GM04503 (cell line): Measurements from ENCODE around the gene MYOF.

ENCODE experiments used
- DNase-seq: peaks from one replicate; pipeline ENCODE4 v3.0.0-alpha.2; 2012; ENCODE audit warnings: low read depth

MYOF gene

DNA sequence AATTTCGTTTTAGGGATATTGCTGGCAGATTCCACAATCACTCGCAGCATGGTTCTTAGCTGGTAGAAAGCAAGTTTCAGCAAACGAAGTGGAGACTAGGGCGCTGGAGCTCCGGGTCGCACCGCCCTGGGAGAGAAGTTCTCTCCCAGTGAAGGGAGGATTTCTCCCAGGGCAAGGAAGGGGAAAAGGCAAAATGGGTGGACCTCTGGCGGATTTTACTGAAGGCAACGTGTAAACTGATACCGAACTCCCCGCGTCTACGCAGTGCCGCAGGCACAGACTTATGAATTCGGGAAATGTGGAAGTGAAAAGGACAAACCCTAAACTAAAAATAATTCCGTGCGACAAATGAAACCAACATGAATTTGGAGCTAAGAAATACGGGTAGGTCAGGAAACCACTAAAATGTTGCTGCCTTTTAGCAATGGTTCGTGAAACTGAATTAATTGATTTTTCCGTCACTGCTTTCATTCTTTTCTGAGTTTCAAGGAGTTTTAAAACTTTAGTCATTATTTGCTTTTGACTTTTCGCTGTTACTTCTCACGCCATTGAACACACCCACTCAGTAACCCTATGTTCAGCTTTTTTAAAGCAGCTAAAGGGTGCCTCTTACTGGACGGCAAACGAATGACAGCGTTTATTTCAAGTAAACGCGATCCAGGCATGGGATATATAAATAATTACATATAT is at the start of gene MYOF:
MYOF (minus strand) TSS at position 190 of the 690 bp plus-strand sequence; CDS start at position 50, 140 bp downstream.
- peak; percentile 93 for DNase-seq

- no peak for DNase-seq
Measured at GRCh38 chr10:93518531-93518930, 36.4 kb upstream of the MYOF start.

DNA sequence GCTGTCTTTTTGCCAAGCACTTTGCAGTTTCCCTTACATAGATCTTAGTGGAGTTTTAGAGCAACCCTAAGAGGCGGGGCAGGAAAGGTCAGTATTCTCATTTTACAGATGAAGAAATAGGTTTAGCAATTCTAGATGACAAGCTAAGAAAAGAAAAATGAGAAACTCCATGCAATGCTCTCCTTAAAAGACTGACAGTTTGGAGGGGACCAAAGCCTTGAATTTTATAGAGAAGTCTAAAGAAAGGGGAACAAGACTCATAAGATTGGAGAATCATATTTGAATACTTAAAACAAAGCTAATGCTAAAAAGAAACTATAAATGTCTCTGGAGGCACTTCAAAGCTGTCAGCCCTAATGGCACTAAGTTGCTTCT is 33.9 kb upstream of the MYOF start:
- no peak for DNase-seq

DNA sequence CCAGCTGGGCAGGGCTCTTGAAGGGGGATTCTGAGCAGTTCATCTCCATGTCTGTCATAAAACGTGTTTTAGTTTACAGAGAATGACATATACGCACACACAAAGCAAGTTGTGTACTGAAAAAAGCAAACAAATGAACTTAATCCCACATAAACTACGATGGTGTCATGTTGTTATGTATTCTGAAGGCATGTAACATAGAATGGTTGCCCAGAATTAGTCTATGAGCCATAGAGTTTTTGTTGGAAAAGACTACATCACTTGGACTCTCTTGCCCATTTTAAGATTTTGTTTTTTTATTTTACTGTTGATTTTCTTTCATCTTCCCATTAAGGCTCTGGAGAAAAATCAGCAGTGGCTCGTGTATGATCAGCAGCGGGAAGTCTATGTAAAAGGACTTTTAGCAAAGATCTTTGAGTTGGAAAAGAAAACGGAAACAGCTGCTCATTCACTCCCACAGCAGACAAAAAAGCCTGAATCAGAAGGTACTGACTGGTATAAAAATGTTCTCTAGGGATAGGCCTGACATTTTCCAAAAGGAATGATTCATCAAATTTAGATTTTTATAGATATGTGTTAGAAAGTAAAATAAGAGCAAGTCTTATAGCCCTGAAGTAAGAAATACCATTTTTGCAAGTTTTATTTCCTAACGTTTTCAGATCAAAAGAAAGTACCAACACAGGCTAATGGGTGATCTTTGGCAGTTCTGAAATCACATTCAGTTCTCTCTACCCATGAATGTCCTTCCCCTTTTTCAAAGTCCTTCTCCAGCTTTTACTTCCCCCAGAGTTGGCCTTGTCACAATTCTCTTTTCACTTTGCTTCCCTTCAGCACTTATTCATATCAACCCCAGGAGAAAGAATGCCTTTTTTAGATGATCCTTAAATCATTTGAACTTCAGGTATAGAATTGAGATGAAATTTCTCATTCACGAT is 33.2 kb upstream of the MYOF start:
- no peak for DNase-seq

GRCh38 chr10:93514521-93514920 is 32.4 kb upstream of the MYOF start:
- DNase-seq = no peak

GRCh38 chr10:93513091-93513490 is 31.0 kb upstream of the MYOF start:
- no peak for DNase-seq

GRCh38 chr10:93512565-93512964 is 30.4 kb upstream of the MYOF start:
- no peak for DNase-seq

DNA sequence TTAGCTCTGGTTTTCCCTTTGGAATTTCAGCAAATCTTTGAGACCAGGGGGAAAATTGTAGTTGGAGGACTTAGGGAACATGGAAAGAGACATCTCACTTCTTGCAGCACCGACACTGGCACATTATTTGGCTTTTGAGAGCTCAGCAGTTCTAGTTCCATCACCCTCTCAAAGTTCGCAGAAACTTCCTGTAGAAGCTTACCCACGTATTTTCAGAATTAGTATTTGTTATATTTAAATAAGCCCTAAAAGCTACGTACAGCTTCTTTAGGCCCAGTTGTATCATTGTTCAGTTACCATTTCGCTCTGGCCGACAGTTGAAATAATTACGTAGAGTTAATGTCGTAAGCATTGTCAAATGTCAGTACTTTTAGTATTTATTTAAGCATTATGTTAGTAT is 27.7 kb upstream of the MYOF start:
- no peak for DNase-seq

DNA sequence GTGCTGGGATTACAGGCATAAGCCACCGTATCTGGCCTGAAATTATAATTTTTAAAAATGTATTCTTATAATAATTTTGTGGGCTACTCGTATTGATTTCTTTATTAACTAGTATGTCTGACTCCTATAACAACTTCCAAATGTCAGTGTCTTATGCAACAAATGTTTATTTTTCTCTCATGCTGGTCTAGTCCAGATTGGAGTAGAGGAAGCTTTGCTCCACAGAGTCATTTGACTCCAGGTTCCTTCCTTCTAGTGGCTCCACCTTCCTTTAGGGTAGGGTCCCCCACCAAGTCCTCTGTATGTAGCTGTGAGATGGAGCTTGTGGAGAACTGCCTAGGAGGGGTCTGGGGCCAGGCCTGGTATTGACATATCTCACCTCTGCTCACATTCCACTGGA is 22.9 kb upstream of the MYOF start:
- DNase-seq = no peak

- DNase-seq = no peak
Measured at GRCh38 chr10:93503075-93503474, 20.9 kb upstream of the MYOF start.

- no peak for DNase-seq
Measured at GRCh38 chr10:93501650-93502049, 19.5 kb upstream of the MYOF start.

DNA sequence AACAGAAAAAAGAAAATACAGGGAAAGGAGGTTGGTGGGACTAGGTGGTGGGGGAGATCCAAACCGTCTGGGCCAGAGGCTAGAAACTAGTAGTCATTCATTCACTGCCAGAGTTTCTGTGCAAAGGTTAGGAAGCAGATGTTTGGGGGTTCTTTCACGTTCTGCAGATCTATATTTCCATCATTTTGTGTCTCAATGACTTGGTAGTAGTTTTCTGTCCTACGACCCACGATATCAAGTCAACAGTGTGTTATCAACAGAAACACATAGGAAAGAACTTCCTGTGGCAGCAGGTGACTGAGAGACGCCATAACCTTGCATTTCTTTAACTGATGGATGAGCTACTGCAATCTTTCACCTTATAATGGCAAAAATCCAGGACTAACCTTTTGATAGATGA is 16.0 kb upstream of the MYOF start:
- DNase-seq = no peak

DNA sequence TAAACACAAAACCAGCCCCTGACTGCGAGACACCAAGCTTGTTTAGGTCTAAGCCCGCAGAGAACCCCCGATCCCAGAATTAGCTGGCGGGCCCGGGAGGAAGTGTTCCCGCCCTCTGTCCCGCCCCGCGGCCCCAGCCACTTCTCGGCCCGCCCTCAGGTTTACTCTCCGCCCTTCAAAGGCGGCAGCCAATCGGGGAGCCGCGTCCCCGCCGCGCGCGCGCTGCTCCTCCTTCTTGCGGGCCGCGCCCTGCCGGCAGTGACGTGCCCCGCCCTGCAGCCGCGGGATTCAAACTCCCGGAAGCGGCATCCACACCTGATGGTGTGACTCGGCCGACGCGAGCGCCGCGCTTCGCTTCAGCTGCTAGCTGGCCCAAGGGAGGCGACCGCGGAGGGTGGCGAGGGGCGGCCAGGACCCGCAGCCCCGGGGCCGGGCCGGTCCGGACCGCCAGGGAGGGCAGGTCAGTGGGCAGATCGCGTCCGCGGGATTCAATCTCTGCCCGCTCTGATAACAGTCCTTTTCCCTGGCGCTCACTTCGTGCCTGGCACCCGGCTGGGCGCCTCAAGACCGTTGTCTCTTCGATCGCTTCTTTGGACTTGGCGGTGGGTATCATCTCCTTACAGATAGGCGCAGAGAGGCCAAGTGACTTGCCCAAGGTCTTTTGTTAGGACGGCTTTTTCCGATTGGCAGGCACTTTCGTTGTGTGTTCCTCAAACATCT is 14.3 kb upstream of the MYOF start, which contains the start of gene CEP55:
CEP55 (plus strand) TSS at position 291 of the 720 bp plus-strand sequence. CDS start 3,440 bp downstream, outside the sequence.
- no peak for DNase-seq

- DNase-seq = no peak
Measured at GRCh38 chr10:93495654-93496321, 13.7 kb upstream of the MYOF start.

DNA sequence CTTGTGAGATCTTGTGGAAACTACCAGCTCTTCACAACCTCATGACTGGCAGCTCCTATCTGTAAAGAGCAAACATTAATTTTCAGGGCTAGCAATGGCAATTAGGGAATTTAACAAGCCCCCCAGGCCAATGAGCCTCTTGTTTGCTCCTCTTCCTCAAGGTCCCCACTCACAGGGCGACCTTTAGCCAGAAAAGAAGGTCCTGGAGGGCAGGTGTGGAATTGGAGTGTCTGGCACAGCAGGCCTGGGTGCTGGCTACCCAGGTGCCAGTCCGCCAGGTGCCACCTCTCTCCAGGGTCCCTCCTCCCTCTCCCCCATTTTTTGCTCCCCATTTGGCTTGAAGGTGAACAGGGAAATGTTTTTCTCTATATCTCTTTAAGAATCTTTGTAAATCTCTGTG is 12.4 kb upstream of the MYOF start:
- DNase-seq = no peak

GRCh38 chr10:93493162-93493561 is 11.0 kb upstream of the MYOF start:
- no peak for DNase-seq

- no peak for DNase-seq
Measured at GRCh38 chr10:93491602-93492121, 9.5 kb upstream of the MYOF start.

DNA sequence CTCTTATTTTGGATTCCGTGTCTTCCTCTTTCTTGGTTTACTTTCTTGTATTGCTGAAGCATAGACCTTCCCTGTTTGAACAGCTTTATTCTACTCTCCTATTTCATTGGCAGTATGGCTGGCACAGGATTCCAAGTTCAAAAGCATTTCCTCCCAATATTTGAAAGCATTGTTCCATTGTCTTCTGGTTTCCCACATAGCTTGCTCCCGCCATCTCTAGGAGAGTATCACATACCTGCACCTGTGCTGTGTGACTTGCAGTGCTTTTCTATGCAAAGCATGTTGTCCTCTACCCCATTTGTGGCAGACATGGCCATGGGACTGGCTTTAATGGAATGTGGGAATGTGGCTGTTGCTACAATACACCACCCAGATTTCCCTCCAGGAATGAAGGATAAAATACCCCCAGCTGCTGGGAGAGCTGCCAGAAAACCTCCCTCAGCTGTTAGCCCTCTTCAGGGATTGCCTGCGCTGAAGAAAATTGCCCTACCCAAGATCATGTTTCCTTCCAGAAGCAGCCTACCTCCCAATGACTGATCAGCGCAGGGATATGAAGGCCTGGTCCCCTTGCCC is 6.9 kb upstream of the MYOF start:
- DNase-seq = no peak

DNA sequence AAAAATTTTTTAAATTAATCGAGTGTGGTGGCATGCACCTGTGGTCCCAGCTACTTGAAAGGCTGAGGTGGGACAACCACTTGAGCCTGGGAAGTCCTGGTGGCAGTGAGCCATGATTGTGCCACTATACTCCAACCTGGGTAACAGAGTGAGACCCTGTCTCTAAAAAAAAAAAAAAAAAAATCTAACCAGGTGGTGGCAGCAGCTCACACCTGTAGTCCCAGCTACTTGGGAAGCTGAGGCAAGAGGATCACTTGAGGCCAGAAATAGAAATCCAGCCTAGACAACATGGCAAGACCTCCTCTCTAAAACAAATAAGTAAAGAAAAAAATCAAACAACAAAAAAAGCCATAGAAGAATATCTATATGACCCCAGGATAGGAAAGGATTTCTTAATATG is 3.6 kb upstream of the MYOF start:
- no peak for DNase-seq

DNA sequence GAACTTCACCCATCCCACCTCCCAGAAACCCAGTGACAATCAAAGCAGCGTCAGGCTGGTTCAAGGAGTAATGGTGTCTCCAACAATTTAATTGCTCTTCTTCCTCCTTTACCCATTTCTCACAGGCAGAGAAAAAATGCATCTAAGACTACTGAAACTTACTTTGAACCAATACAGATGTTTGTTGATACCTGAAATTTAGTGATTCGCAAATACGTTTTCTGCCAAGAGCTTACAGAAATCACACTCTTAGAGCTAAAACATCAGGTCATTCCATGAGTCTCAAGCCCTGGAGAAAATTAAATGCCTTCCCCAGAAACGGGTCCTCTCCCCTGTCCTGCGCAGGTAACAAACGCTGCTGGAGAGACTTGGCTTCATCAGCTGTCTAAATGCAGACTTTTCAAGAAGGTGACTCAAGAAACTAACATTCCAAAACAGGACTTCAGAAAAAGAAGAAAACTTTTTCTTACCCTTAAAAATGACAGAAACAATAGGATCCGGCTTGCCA is 443 bp downstream of the MYOF start:
- no peak for DNase-seq

- no peak for DNase-seq
Measured at GRCh38 chr10:93478873-93479272, 3.3 kb downstream of the MYOF start.
